ENCODE measurements around the gene TULP4. TPM values are rescaled to one million over a fixed set of nuclear protein-coding genes. Genes with fewer than 3 reads are reported as not detected.

TULP4 gene
- total and polyA plus RNA-seq, 2 of the 8 experiments (the other 6 are each of a cell fraction or from before 2014, with no cell fraction given) = 7.7 to 51.6 TPM

GRCh38 chr6:158396136-158396535 lies 83.9 kb downstream of the TULP4 start:
- H3K18ac ChIP-seq (ENCODE audit: extremely low read depth, low read length) = no peak overlapping the region
- H3K56ac ChIP-seq (replicated peaks; ENCODE audit: insufficient read length, low read depth, low read length) = no peak overlapping the region
- no peak overlapping the region for H3K14ac ChIP-seq (ENCODE audit: insufficient read length)
- peaks cover 0 to 4% (median 0%) of the 10 kb centered on the region in 4 experiments; a peak in 1 of 8 replicates for H3K36me3 ChIP-seq (ENCODE audit: control insufficient read depth in 2 of 4, insufficient read depth in 4 of 4, low read length in 3 of 4)
- no peaks in the 10 kb centered on the region for H3K27me3 ChIP-seq (replicated peaks in 1 of 4; ENCODE audit: control insufficient read depth in 3 of 4, extremely low read depth in 1 of 4, insufficient read depth in 3 of 4, low read length in 3 of 4)
- H2BK5ac ChIP-seq (ENCODE audit: low read depth, low read length) = no peak overlapping the region
- no peak overlapping the region for H2AK5ac ChIP-seq (ENCODE audit: low read depth, low read length)
- WGBS, 2 experiments (ENCODE audit: extremely low coverage in 1 of 2, insufficient coverage in 1 of 2, insufficient read length in 1 of 2, insufficient replicate concordance in 2 of 2, low coverage in 1 of 2, low lambda C conversion rate in 2 of 2, missing lambda C conversion rate in 1 of 2) = 69% methylated on average over 5 of the region's 5 CpGs; no CpG with 5 or more reads in 1 of the 2 experiments
- no peak overlapping the region for H3K23ac ChIP-seq (ENCODE audit: insufficient read length)
- POLR2A ChIA-PET (ENCODE audit: partially characterized antibody) = interaction anchor here (0.7 kb wide), 1 partner anchor 47 kb away, joined by 3 read pairs; no protein-coding TSS in a partner anchor
- H2BK15ac ChIP-seq (ENCODE audit: low read length) = no peak overlapping the region
- DNase-seq (ENCODE audit: low read depth in 1 of 2, low spot score in 2 of 2) (no peak), FAIRE-seq (no peak)
- H3K9me3 ChIP-seq (ENCODE audit: insufficient read depth in 2 of 2, low read depth in 1 of 2, low read length in 1 of 2) = peaks cover 17 to 23% of the 10 kb centered on the region in 2 experiments
- no peak overlapping the region for H3K4ac ChIP-seq (replicated peaks; ENCODE audit: insufficient read length, low read depth, low read length)
- H2AFZ ChIP-seq (ENCODE audit: low read length) = no peak overlapping the region
- H2BK120ac ChIP-seq (replicated peaks; ENCODE audit: low read depth, low read length) = no peak overlapping the region
- no peak overlapping the region for H3K27ac ChIP-seq (ENCODE audit: low read depth, low read length)
- no peak overlapping the region for H4K8ac ChIP-seq (ENCODE audit: extremely low read depth, insufficient read depth, low read length)
- H3K79me2 ChIP-seq (ENCODE audit: control insufficient read depth in 1 of 2, insufficient read depth in 2 of 2, low read length in 2 of 2) = peaks cover 0 to 6% of the 10 kb centered on the region in 2 experiments; a peak in 2 of 4 replicates
- H3K9ac ChIP-seq (replicated peaks in 1 of 4; ENCODE audit: extremely low read depth in 1 of 4, low read depth in 3 of 4, low read length in 3 of 4) = no peak overlapping the region; a peak in 1 of 7 replicates
- no peak for TF ChIP-seq HDAC2 (IDR thresholded peaks at IDR 0.05; ENCODE audit: borderline replicate concordance in 1 of 2, low read depth in 2 of 2, low read length in 2 of 2)
- H4K91ac ChIP-seq (replicated peaks; ENCODE audit: insufficient read length, low read length) = no peak overlapping the region
- H2BK20ac ChIP-seq (ENCODE audit: low read length) = no peak overlapping the region
- H3K4me3 ChIP-seq (ENCODE audit: extremely low read depth in 1 of 4, insufficient read depth in 2 of 4, low read depth in 3 of 4, low read length in 4 of 4) = no peak overlapping the region
- no peak overlapping the region for H4K5ac ChIP-seq (ENCODE audit: insufficient read length, low read depth, low read length)
- H3K4me1 ChIP-seq (replicated peaks in 1 of 4; ENCODE audit: control insufficient read depth in 3 of 4, insufficient read depth in 4 of 4, low read length in 3 of 4) = peaks cover 0 to 5% (median 0%) of the 10 kb centered on the region in 4 experiments; a peak in 2 of 7 replicates
- H3K79me1 ChIP-seq (ENCODE audit: low read depth, low read length) = no peaks in the 10 kb centered on the region
- no peaks in the 10 kb centered on the region for H3K23me2 ChIP-seq (ENCODE audit: low read depth, low read length)
- no peak overlapping the region for H2BK12ac ChIP-seq (ENCODE audit: low read depth, low read length)
- H4K20me1 ChIP-seq (replicated peaks in 1 of 2; ENCODE audit: control insufficient read depth in 1 of 2, insufficient read depth in 2 of 2, low read length in 2 of 2) = peaks cover 0 to 2% of the 10 kb centered on the region in 2 experiments
- CTCF ChIA-PET (ENCODE audit: partially characterized antibody) = interaction anchor here (0.6 to 2.0 kb wide), 5 partner anchors 10 to 170 kb away, joined by 3 to 9 read pairs (median 3); no protein-coding TSS in a partner anchor
- no peak overlapping the region for H3K4me2 ChIP-seq (ENCODE audit: insufficient read depth in 1 of 2, low read depth in 2 of 2, low read length in 2 of 2)
